ENCODE measurements around the gene ZIM2.

ZIM2 gene

GRCh38 chr19:56808717-56809392, 31.7 kb downstream of the ZIM2 start:
- no peak for DNase-seq (ENCODE audit: low spot score)

- DNase-seq (ENCODE audit: low spot score): no peak
Observed at GRCh38 chr19:56806639-56807038, 33.9 kb downstream of the ZIM2 start.

- DNase-seq (ENCODE audit: low spot score): no peak
Observed at GRCh38 chr19:56778351-56778750, 62.2 kb downstream of the ZIM2 start.

GRCh38 chr19:56769650-56770049, 70.9 kb downstream of the ZIM2 start:
- DNase-seq (ENCODE audit: low spot score): no peak

GRCh38 chr19:56765137-56765536, 75.4 kb downstream of the ZIM2 start:
- DNase-seq (ENCODE audit: low spot score): no peak

- DNase-seq (ENCODE audit: low spot score): no peak
Observed at GRCh38 chr19:56764196-56764695, 76.3 kb downstream of the ZIM2 start.

GRCh38 chr19:56760842-56761241, 79.7 kb downstream of the ZIM2 start:
- DNase-seq (ENCODE audit: low spot score): no peak

GRCh38 chr19:56759531-56759930, 81.0 kb downstream of the ZIM2 start:
- no peak for DNase-seq (ENCODE audit: low spot score)

GRCh38 chr19:56751078-56751489, 89.4 kb downstream of the ZIM2 start:
- no peak for DNase-seq (ENCODE audit: low spot score)

- no peak for DNase-seq (ENCODE audit: low spot score)
Observed at GRCh38 chr19:56750658-56751057, 89.9 kb downstream of the ZIM2 start.

GRCh38 chr19:56748378-56748777, 92.1 kb downstream of the ZIM2 start:
- DNase-seq (ENCODE audit: low spot score): no peak

- no peak for DNase-seq (ENCODE audit: low spot score)
Observed at GRCh38 chr19:56746367-56746766, 94.2 kb downstream of the ZIM2 start.

- DNase-seq (ENCODE audit: low spot score): no peak
Observed at GRCh38 chr19:56740501-56740900, 100.0 kb downstream of the ZIM2 start.

GRCh38 chr19:56736571-56736970, 104.0 kb downstream of the ZIM2 start:
- no peak for DNase-seq (ENCODE audit: low spot score)

GRCh38 chr19:56732976-56733375, 107.5 kb downstream of the ZIM2 start:
- no peak for DNase-seq (ENCODE audit: low spot score)

- DNase-seq (ENCODE audit: low spot score): no peak
Observed at GRCh38 chr19:56727677-56728076, 112.8 kb downstream of the ZIM2 start.

GRCh38 chr19:56725829-56726424, 114.6 kb downstream of the ZIM2 start:
- no peak for DNase-seq (ENCODE audit: low spot score)

Measured in CD4-positive, alpha-beta T cell treated with Interleukin-15 for 4 hours (primary cell).